Activated B cell treated with CpG ODN at 0.5 μM for 24 hours (primary cell): ENCODE results near the gene AGAP1. TPM values are rescaled to one million over a fixed set of nuclear protein-coding genes. Genes with fewer than 3 reads are reported as not detected.
"Not testable (repeated sequence)": the region's sequence is repeated elsewhere in the genome, so short reads cannot be mapped to it uniquely, and the experiment has no call there.

ENCODE experiments used
- ATAC-seq: fragments of 200-7000 bp; cut with Tn5 transposase; one replicate; pipeline ENCODE4 v1.10.0; 2021; ENCODE audit warnings: low read depth, mild to moderate bottlenecking, moderate library complexity
- CTCF ChIA-PET: fragments of 350-600 bp; sonication (Branson Sonifier 250); formaldehyde crosslinking; loops from one replicate; lab custom pipeline; 2021; ENCODE audit warnings: antibody characterized with exemption; lab: Charles Lee
- POLR2A ChIA-PET: fragments of 350-600 bp; sonication (Branson Sonifier 250); formaldehyde crosslinking; loops from one replicate; lab custom pipeline; 2021; ENCODE audit warnings: antibody characterized with exemption; lab: Charles Lee
- DNase-seq: peaks from one replicate; pipeline ENCODE4 v3.0.0; 2022
- H3K27ac Mint-ChIP-seq: one replicate; pipeline ENCODE4 v1.8.0; 2020; ENCODE audit warnings: mixed read lengths
- H3K27me3 Mint-ChIP-seq: one replicate; pipeline ENCODE4 v1.8.0; 2021; ENCODE audit warnings: mixed read lengths
- H3K36me3 Mint-ChIP-seq: one replicate; pipeline ENCODE4 v1.8.0; 2021; ENCODE audit warnings: low read depth, mixed read lengths
- H3K4me1 Mint-ChIP-seq: one replicate; pipeline ENCODE4 v1.8.0; 2021; ENCODE audit warnings: mixed read lengths
- H3K4me3 Mint-ChIP-seq: one replicate; pipeline ENCODE4 v1.8.0; 2020; ENCODE audit warnings: mild to moderate bottlenecking, mixed read lengths
- H3K9me3 Mint-ChIP-seq: one replicate; pipeline ENCODE4 v1.8.0; 2020; ENCODE audit warnings: mixed read lengths
- intact Hi-C: fragments of 100-400 bp; cut with micrococcal nuclease; formaldehyde crosslinking; loops from one replicate; pipeline ENCODE4 v1.15.1; 2024
- total RNA-seq: library from RNA; stranded (reverse); gene quantifications from 2 replicates; pipeline ENCODE4 v1.2.3, GENCODE V29; 2022
- TF ChIP-seq, protein P1 (sequence below): fragments of 200-600 bp; IDR thresholded peaks from one replicate; pipeline ENCODE4 v1.8.0; 2022; ENCODE audit warnings: antibody characterized with exemption, mild to moderate bottlenecking

AGAP1 gene
- total RNA-seq, 1 donor from 2014 or later: not detected

- Mint-ChIP-seq H3K4me3 (no peak overlapping the region), H3K9me3 (no peaks in the 10 kb centered on the region), H3K27ac (no peak overlapping the region), H3K27me3 (no peaks in the 10 kb centered on the region), H3K36me3 (no peaks in the 10 kb centered on the region), H3K4me1 (no peaks in the 10 kb centered on the region)
- TF ChIP-seq, protein P1, sequence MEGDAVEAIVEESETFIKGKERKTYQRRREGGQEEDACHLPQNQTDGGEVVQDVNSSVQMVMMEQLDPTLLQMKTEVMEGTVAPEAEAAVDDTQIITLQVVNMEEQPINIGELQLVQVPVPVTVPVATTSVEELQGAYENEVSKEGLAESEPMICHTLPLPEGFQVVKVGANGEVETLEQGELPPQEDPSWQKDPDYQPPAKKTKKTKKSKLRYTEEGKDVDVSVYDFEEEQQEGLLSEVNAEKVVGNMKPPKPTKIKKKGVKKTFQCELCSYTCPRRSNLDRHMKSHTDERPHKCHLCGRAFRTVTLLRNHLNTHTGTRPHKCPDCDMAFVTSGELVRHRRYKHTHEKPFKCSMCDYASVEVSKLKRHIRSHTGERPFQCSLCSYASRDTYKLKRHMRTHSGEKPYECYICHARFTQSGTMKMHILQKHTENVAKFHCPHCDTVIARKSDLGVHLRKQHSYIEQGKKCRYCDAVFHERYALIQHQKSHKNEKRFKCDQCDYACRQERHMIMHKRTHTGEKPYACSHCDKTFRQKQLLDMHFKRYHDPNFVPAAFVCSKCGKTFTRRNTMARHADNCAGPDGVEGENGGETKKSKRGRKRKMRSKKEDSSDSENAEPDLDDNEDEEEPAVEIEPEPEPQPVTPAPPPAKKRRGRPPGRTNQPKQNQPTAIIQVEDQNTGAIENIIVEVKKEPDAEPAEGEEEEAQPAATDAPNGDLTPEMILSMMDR: no peak
- ATAC-seq: no peak
- CTCF ChIA-PET: no interaction called here
- intact Hi-C loops: no loop called here
- DNase-seq: no peak
- POLR2A ChIA-PET: no interaction called here
These were observed 642.7 kb downstream of the AGAP1 start for GRCh38 chr2:236136538-236136937.

- no peak for DNase-seq
- H3K4me3 Mint-ChIP-seq: no peak overlapping the region
- no peaks in the 10 kb centered on the region for H3K27me3 Mint-ChIP-seq
- no peaks in the 10 kb centered on the region for H3K36me3 Mint-ChIP-seq
- intact Hi-C loops: no loop called here
- H3K27ac Mint-ChIP-seq: no peak overlapping the region
- H3K9me3 Mint-ChIP-seq: no peaks in the 10 kb centered on the region
- H3K4me1 Mint-ChIP-seq: no peaks in the 10 kb centered on the region
- ChIA-PET CTCF (no interaction called here), POLR2A (no interaction called here)
- ATAC-seq: no peak
- TF ChIP-seq, protein P1: no peak
These were observed 643.2 kb downstream of the AGAP1 start for GRCh38 chr2:236137066-236137465.

GRCh38 chr2:236141616-236142015, 647.8 kb downstream of the AGAP1 start:
- H3K9me3 Mint-ChIP-seq, H3K27ac Mint-ChIP-seq, ATAC-seq, POLR2A ChIA-PET, intact Hi-C loops, H3K36me3 Mint-ChIP-seq, H3K4me3 Mint-ChIP-seq, DNase-seq, CTCF ChIA-PET, H3K27me3 Mint-ChIP-seq, H3K4me1 Mint-ChIP-seq: not testable (repeated sequence)

GRCh38 chr2:236143811-236144210, 650.0 kb downstream of the AGAP1 start:
- intact Hi-C loops: no loop called here
- DNase-seq (no peak), ATAC-seq (no peak)
- Mint-ChIP-seq H3K36me3 (no peaks in the 10 kb centered on the region), H3K9me3 (no peaks in the 10 kb centered on the region), H3K4me1 (no peaks in the 10 kb centered on the region), H3K27me3 (peaks cover 7% of the 10 kb centered on the region), H3K27ac (no peak overlapping the region), H3K4me3 (no peak overlapping the region)
- TF ChIP-seq, protein P1: no peak
- POLR2A ChIA-PET: no interaction called here
- CTCF ChIA-PET: no interaction called here

- no peak for ATAC-seq
These were observed 652.6 kb downstream of the AGAP1 start for GRCh38 chr2:236146436-236146835.

More at GRCh38 chr2:236146436-236146835, 652.6 kb downstream of the AGAP1 start:
- no peak overlapping the region for H3K27ac Mint-ChIP-seq
- H3K4me3 Mint-ChIP-seq: no peak overlapping the region
- peaks cover 6% of the 10 kb centered on the region for H3K9me3 Mint-ChIP-seq
- H3K4me1 Mint-ChIP-seq: no peaks in the 10 kb centered on the region
- TF ChIP-seq, protein P1: no peak
- H3K36me3 Mint-ChIP-seq: no peaks in the 10 kb centered on the region
- no peak for DNase-seq
- POLR2A ChIA-PET: no interaction called here
- H3K27me3 Mint-ChIP-seq: peaks cover 7% of the 10 kb centered on the region
- CTCF ChIA-PET: no interaction called here
- intact Hi-C loops: no loop called here
